ENCODE results near the gene ZNF181. TPM values are rescaled to one million over a fixed set of nuclear protein-coding genes. Genes with fewer than 3 reads are reported as not detected.

The ZNF181 gene
- total RNA-seq (2022; extraction: Qiagen RNA extraction; ENCODE audit: low read depth), result 6.9 to 12.8 TPM (median 10.7 TPM) in 5 replicates

DNA sequence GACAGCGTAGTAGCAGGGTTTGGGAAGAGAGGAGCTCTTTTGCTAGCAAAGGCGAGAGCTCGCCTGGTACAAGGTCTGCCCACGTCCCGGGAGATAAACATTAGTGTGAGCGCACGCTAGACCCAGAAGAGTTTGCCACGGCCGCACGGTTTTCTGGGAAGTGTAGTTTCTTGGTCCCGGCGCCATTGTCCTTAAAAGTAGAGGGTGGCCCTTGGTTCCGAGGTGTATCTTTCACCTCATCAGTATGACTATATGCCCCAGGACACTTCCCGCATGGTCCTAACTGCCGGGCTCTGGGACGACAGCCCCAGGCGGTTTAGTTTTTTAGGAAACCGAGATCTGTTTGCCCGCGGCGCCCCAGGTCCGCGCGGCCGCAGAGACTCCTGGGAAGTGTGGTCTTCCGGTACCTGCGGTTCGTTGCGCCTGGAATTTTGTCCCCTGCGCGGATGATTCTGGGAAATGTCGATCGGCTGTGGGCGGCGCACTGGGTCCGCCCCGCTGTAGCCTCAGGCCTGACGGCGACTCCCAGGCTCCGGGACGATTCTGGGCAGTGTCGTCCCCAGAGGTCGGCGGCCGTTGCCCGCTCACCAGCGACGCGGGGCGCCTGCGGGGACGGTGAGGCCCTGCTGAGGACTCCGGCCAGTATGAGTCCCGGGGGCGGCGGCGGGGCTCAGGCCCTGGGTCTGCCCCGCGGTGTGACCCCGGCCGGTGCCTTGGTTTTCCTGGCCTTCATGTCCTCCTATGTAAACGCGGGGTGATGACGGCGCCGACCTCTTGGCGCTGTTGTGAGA is at the start of gene ZNF181:
ZNF181 (plus strand) TSS at position 498 of the 791 bp plus-strand sequence. CDS start 795 bp downstream, outside the sequence.

GRCh38 chr19:34772697-34773554 is 38.9 kb downstream of the ZNF181 start, which contains the start of gene ZNF599:
ZNF599 (minus strand) TSS chr19:34773215; CDS start chr19:34772841, 374 bp downstream.

Other genes with a start within 250 kb of the ZNF181 start
- gene SCGB2B2, start 57.1 kb upstream of the ZNF181 start, total RNA-seq (2022; extraction: Qiagen RNA extraction; ENCODE audit: low read depth), result 0.17 to 0.19 TPM in 2 of 5 replicates, not detected in the others
- 11.9 to 17.7 TPM (median 16.6 TPM) in 5 replicates for gene ZNF302, start 56.6 kb upstream of the ZNF181 start, total RNA-seq (2022; extraction: Qiagen RNA extraction; ENCODE audit: low read depth)
- gene ZNF599, start 39.0 kb downstream of the ZNF181 start, total RNA-seq (2022; extraction: Qiagen RNA extraction; ENCODE audit: low read depth), result 1.9 to 3.9 TPM (median 2.4 TPM) in 5 replicates
- 5.0 to 7.2 TPM (median 5.4 TPM) in 5 replicates for gene ZNF30, start 192.7 kb downstream of the ZNF181 start, total RNA-seq (2022; extraction: Qiagen RNA extraction; ENCODE audit: low read depth)
- gene ZNF792, start 230.0 kb downstream of the ZNF181 start, total RNA-seq (2022; extraction: Qiagen RNA extraction; ENCODE audit: low read depth), result 1.3 to 2.2 TPM (median 2.1 TPM) in 5 replicates